ENCODE results near the gene ASTN2. TPM values are rescaled to one million over a fixed set of nuclear protein-coding genes. Genes with fewer than 3 reads are reported as not detected.

The ASTN2 gene, protein sequence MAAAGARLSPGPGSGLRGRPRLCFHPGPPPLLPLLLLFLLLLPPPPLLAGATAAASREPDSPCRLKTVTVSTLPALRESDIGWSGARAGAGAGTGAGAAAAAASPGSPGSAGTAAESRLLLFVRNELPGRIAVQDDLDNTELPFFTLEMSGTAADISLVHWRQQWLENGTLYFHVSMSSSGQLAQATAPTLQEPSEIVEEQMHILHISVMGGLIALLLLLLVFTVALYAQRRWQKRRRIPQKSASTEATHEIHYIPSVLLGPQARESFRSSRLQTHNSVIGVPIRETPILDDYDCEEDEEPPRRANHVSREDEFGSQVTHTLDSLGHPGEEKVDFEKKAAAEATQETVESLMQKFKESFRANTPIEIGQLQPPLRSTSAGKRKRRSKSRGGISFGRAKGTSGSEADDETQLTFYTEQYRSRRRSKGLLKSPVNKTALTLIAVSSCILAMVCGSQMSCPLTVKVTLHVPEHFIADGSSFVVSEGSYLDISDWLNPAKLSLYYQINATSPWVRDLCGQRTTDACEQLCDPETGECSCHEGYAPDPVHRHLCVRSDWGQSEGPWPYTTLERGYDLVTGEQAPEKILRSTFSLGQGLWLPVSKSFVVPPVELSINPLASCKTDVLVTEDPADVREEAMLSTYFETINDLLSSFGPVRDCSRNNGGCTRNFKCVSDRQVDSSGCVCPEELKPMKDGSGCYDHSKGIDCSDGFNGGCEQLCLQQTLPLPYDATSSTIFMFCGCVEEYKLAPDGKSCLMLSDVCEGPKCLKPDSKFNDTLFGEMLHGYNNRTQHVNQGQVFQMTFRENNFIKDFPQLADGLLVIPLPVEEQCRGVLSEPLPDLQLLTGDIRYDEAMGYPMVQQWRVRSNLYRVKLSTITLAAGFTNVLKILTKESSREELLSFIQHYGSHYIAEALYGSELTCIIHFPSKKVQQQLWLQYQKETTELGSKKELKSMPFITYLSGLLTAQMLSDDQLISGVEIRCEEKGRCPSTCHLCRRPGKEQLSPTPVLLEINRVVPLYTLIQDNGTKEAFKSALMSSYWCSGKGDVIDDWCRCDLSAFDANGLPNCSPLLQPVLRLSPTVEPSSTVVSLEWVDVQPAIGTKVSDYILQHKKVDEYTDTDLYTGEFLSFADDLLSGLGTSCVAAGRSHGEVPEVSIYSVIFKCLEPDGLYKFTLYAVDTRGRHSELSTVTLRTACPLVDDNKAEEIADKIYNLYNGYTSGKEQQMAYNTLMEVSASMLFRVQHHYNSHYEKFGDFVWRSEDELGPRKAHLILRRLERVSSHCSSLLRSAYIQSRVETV (N-terminal part only)
- total RNA-seq (ENCODE audit: low replicate concordance) = 15.9 and 18.0 TPM in 2 replicates
- long read RNA-seq, partial matches to known transcripts = 34 of 50 reads
- long read RNA-seq, other reads (novel, unspliced or antisense) = 16 of 50 reads

DNA sequence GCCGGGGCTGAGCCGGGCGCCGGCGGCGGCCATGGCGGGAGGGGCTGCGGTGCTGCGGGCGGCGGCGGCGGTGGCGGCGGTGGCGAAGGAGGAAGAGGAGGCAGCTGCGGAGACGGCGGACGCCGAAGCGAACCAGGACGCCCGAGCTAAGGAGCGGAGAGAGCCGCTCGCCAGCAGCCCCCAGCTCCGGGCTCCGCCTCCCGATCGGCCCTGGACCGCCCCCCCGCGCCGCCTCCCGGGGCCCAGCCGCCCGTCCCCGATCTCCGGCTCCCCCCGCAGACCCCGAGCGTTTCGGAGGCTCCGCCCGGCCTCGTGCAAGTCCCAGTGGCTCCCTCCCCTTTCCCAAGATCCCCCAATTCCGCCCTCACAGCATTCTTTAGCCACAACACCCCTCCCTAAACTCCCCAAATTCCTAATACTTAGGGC lies at the start of gene ASTN2:
Gene ASTN2 (minus strand): TSS at position 152 of the 426 bp plus-strand sequence. CDS start 119 bp downstream, at position 33.
- peak within 1 kb of the TSS; percentile 44 for H3K27ac Mint-ChIP-seq
- TF ChIP-seq, protein P1, sequence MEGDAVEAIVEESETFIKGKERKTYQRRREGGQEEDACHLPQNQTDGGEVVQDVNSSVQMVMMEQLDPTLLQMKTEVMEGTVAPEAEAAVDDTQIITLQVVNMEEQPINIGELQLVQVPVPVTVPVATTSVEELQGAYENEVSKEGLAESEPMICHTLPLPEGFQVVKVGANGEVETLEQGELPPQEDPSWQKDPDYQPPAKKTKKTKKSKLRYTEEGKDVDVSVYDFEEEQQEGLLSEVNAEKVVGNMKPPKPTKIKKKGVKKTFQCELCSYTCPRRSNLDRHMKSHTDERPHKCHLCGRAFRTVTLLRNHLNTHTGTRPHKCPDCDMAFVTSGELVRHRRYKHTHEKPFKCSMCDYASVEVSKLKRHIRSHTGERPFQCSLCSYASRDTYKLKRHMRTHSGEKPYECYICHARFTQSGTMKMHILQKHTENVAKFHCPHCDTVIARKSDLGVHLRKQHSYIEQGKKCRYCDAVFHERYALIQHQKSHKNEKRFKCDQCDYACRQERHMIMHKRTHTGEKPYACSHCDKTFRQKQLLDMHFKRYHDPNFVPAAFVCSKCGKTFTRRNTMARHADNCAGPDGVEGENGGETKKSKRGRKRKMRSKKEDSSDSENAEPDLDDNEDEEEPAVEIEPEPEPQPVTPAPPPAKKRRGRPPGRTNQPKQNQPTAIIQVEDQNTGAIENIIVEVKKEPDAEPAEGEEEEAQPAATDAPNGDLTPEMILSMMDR (conservative IDR thresholded peaks at IDR 0.05) = no peak
- DNase-seq (ENCODE audit: extremely low spot score, unreplicated experiment) = no peak

DNA sequence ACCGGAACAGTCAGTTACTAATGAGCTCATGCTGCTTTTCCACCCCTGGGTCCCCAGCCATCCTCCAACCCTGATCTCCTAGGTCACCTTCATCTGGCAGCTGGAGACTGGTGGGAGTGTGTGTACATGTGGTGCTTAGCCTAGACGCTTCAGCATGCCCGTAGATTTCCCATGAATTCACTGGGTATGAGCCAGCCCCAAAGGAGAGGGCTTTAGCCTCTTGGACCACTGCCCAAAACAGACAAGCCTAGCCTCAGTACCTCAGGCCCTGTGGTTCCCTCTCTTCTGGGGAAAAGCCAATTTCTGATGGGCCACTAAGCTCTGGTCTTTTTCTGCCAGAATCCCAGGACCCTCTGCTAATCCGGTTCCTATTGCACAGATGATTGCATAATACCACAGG lies 48.0 kb upstream of the ASTN2 start:
- DNase-seq (ENCODE audit: extremely low spot score, unreplicated experiment) = no peak
- Mint-ChIP-seq H3K4me1 (ENCODE audit: unreplicated experiment) (no peaks in the 10 kb centered on the region), H3K27ac (no peak overlapping the region), H3K4me3 (no peak overlapping the region), H3K27me3 (peaks cover 28% of the 10 kb centered on the region), H3K36me3 (no peaks in the 10 kb centered on the region), H3K9me3 (no peaks in the 10 kb centered on the region)
- TF ChIP-seq, protein P1 (conservative IDR thresholded peaks at IDR 0.05) = no peak

More for the DNA sequence above, at the start of gene ASTN2:
- H3K4me3 Mint-ChIP-seq = peak within 1 kb of the TSS; percentile 90
- no peaks in the 10 kb centered on the region for H3K4me1 Mint-ChIP-seq (ENCODE audit: unreplicated experiment)
- no peaks in the 10 kb centered on the region for H3K9me3 Mint-ChIP-seq
- H3K36me3 Mint-ChIP-seq = no peaks in the 10 kb centered on the region
- peaks cover 40% of the 10 kb centered on the region for H3K27me3 Mint-ChIP-seq

DNA sequence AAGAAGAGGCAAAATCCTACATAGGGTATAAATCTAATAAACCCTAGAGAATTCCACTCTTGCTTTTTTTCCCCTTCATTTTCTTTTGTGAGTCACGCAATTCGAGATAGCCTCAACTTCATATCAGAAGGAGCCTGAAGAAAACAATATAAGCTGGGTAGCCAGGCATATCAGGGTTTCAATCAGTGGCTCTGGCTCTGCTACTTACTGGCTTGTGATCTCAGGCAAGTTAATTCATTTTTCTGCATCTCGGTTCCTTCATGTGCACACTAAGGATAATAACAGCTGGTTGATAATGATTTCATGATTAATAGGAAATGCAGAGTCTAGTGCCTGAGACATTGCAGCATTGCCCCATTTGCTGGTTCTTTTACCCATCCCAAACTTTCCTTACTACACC lies 46.5 kb upstream of the ASTN2 start:
- no peaks in the 10 kb centered on the region for H3K9me3 Mint-ChIP-seq
- H3K27ac Mint-ChIP-seq = no peak overlapping the region
- H3K27me3 Mint-ChIP-seq = peaks cover 28% of the 10 kb centered on the region
- TF ChIP-seq, protein P1 (conservative IDR thresholded peaks at IDR 0.05) = no peak
- H3K36me3 Mint-ChIP-seq = no peaks in the 10 kb centered on the region
- H3K4me3 Mint-ChIP-seq = no peak overlapping the region
- no peaks in the 10 kb centered on the region for H3K4me1 Mint-ChIP-seq (ENCODE audit: unreplicated experiment)
- no peak for DNase-seq (ENCODE audit: extremely low spot score, unreplicated experiment)

DNA sequence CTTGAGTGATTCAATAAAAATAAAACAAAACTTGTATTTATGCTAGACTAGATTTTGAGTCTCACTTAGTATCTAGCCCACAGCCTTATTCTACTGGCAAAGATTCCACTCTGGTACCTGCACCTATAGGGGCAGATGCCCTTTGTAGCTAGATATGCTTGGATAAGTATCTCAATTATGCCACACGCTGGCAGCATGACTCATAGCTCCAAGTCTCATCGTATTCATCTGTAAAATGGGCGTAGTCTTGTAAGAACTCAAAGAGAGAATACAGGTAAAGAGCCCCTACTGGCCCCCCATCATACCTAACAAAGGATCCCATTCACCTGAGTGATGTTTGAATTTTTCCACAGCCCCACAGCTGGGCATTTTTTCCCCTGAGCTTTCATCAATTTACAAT lies 45.9 kb upstream of the ASTN2 start:
- Mint-ChIP-seq H3K9me3 (no peaks in the 10 kb centered on the region), H3K4me1 (ENCODE audit: unreplicated experiment) (no peaks in the 10 kb centered on the region), H3K36me3 (no peaks in the 10 kb centered on the region), H3K27ac (no peak overlapping the region), H3K4me3 (no peak overlapping the region), H3K27me3 (peaks cover 25% of the 10 kb centered on the region)
- no peak for DNase-seq (ENCODE audit: extremely low spot score, unreplicated experiment)
- TF ChIP-seq, protein P1 (conservative IDR thresholded peaks at IDR 0.05) = no peak

DNA sequence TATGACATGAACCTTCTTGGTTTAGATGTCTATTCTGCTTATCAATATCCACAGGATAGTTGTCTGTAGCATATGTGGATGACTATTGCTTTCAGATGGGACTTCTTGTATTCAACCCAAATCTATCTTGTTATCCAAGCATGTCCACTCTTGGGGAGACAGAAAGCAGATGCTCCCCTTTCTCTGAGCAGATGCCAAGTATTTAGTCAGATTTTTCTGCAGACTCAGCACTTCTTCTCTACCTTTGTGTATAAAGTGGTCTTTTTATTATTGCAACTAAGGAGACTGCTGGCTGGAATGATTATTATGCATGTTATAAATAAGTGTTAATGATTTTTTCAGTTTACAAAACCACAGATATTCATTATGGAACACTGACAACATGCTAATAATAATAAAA lies 45.1 kb upstream of the ASTN2 start:
- Mint-ChIP-seq H3K27ac (no peak overlapping the region), H3K4me1 (ENCODE audit: unreplicated experiment) (no peaks in the 10 kb centered on the region), H3K4me3 (no peak overlapping the region), H3K36me3 (no peaks in the 10 kb centered on the region), H3K9me3 (no peaks in the 10 kb centered on the region), H3K27me3 (peaks cover 19% of the 10 kb centered on the region)
- DNase-seq (ENCODE audit: extremely low spot score, unreplicated experiment) = no peak
- TF ChIP-seq, protein P1 (conservative IDR thresholded peaks at IDR 0.05) = no peak
